Adipocyte (in vitro differentiated cells): ENCODE measurements around the gene STOML1.

ENCODE experiments used
- DNase-seq: peaks from one replicate; pipeline ENCODE4 v3.0.0-alpha.2; 2015; ENCODE audit warnings: low read depth
- H3K27me3 ChIP-seq: replicated peaks from 2 replicates; pipeline ENCODE4 v1.7.0; 2013; ENCODE audit warnings: mild to moderate bottlenecking, low read length, moderate library complexity; ENCODE audit not compliant: control insufficient read depth, insufficient read depth
- H3K36me3 ChIP-seq: 2 replicates; pipeline ENCODE4 v1.7.0; 2013; ENCODE audit warnings: low read length, mild to moderate bottlenecking, moderate library complexity; ENCODE audit not compliant: control insufficient read depth, insufficient read depth, severe bottlenecking
- H3K4me1 ChIP-seq: 2 replicates; pipeline ENCODE4 v1.7.0; 2013; ENCODE audit warnings: mild to moderate bottlenecking, low read length, moderate library complexity; ENCODE audit not compliant: control insufficient read depth, insufficient read depth
- H3K4me3 ChIP-seq: 2 replicates; pipeline ENCODE4 v1.7.0; 2013; ENCODE audit warnings: mild to moderate bottlenecking, low read length, moderate library complexity
- H3K9ac ChIP-seq: 2 replicates; pipeline ENCODE4 v1.7.0; 2013; ENCODE audit warnings: mild to moderate bottlenecking, low read length, moderate library complexity
- H3K9me3 ChIP-seq: 2 replicates; pipeline ENCODE4 v1.7.0; 2013; ENCODE audit warnings: mild to moderate bottlenecking, low read length, moderate library complexity; ENCODE audit not compliant: control insufficient read depth

STOML1 gene

DNA sequence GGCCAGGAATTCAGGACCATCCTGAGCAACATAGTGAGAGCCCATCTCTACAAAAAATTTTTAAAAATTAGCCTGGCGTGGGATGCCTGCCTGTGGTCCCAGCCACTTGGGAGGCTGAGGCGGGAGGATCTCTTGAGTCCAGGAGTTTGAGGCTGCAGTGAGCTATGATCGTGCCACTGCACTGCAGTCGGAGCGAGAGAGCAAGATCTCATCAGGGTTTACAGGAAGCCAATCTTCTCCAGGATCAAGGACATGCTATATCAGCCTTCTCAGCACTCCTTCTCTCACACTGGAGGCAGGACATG lies 451 bp upstream of the STOML1 start:
- no peaks in the 10 kb centered on the region for H3K27me3 ChIP-seq
- peak overlapping the region; percentile 26 for H3K4me3 ChIP-seq
- no peak for DNase-seq

DNA sequence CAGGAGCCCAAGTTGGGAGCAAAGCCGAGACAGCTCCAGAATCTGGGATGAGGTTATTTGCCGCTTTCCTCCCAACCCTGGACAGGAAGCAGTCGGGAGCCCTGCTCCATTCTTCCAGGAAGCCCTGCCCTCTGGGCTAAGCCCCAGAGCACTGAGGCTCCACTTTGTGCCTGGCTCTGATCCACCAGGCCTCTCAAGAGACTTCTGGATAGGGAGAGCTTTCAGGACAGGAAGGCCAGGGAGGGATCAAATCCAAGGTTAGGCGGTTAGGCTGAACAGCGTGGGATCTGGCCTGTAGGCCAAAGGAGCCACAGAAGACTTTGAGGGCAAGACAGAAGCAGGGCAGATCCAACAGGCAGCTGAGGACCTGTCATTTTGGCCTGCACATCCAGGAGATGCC lies 835 bp downstream of the STOML1 start:
- H3K27me3 ChIP-seq = no peaks in the 10 kb centered on the region
- peaks cover 75% of the 10 kb centered on the region for H3K4me1 ChIP-seq
- H3K9me3 ChIP-seq = no peaks in the 10 kb centered on the region
- H3K4me3 ChIP-seq = peak overlapping the region; percentile 84
- DNase-seq = peak; percentile 28
- H3K36me3 ChIP-seq = peaks cover 7% of the 10 kb centered on the region
- peak overlapping the region; percentile 92 for H3K9ac ChIP-seq

More for the DNA sequence above, 451 bp upstream of the STOML1 start:
- Histone ChIP-seq H3K9ac (peak overlapping the region; percentile 92), H3K4me1 (peaks cover 71% of the 10 kb centered on the region), H3K9me3 (no peaks in the 10 kb centered on the region), H3K36me3 (peaks cover 7% of the 10 kb centered on the region)

DNA sequence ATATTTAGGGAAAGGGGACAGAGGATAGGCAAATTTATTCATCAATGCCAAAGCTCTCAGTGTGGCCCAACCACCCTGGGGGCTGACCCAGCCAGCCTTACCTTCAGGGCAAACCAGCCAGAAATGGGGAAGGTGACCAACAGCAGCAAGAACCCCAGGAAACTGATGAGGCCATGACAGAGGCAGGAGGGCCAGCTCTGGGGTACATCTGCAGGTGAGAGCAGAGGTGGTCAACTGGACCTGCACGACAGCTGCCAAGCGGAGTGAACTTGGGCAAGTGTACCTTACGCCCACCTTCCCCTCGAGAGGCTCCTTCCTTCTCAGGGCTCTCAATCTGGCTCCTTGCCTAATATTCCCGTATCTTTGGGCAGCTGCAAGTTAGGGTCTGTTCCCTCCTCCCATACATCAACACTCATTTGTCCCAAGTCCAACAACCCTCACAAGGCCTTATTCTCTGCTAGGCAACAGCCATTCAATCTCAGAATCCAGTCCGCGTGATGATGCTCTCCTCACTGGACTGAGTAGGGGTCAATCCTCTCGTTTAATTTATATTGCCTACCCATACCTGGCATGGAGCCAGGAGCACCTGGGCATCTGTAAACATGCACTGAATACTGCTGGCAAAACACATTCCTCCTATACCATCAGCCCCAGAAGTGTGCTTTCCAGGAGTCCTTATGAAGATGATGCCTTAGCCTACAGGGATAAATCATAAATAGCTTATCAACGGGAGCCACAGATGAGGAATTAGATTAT lies 1.7 kb downstream of the STOML1 start:
- Histone ChIP-seq H3K27me3 (no peaks in the 10 kb centered on the region), H3K36me3 (peaks cover 7% of the 10 kb centered on the region), H3K4me1 (peaks cover 79% of the 10 kb centered on the region), H3K9me3 (no peaks in the 10 kb centered on the region), H3K4me3 (peak overlapping the region; percentile 84), H3K9ac (peak overlapping the region; percentile 92)
- DNase-seq = no peak

DNA sequence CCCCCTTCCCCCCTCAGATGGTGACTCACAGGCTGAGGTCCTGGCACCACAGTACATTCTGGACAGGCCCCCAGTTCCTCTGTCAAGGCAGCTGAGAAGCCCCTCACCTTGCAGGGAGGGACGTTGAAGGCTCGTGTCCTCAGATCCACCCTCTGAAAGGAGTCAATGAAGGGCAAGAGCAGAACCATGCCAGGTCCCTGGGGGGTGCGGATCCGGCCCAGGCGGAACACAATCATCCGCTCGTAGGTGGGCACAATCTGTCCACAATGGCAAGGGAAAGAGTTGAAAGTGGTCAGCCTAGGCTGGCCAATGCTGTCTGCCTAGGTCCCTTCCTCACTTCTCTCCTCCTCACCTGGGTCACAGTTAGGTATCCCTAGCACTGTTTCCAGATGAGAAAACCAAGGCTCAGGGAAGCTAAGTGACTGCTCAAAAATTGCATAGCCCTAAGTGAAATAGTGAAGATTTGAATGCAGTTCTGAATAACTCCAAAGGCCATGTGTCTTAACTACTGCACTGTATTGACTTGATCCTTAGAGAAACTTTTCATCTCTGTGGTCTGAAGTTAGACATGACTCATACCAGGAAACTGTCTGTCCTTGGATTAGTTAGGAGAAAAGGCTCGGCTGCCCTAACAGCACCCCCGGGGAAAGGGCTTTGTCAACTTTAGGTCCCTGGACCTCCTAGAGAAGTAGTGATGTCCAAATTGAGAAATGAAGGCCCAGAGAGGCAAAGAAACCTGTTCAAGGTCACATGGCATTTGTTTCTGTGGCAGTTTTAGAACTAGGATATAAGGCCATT lies 2.9 kb downstream of the STOML1 start:
- H3K4me1 ChIP-seq = peaks cover 91% of the 10 kb centered on the region
- no peaks in the 10 kb centered on the region for H3K9me3 ChIP-seq
- no peaks in the 10 kb centered on the region for H3K27me3 ChIP-seq
- DNase-seq = peak; percentile 83
- H3K36me3 ChIP-seq = peaks cover 7% of the 10 kb centered on the region
- H3K4me3 ChIP-seq = peak overlapping the region; percentile 40
- H3K9ac ChIP-seq = peak overlapping the region; percentile 92

- Histone ChIP-seq H3K4me1 (peaks cover 91% of the 10 kb centered on the region), H3K36me3 (peaks cover 7% of the 10 kb centered on the region), H3K27me3 (no peaks in the 10 kb centered on the region), H3K9me3 (no peaks in the 10 kb centered on the region), H3K4me3 (no peak overlapping the region), H3K9ac (peak overlapping the region; percentile 72)
- DNase-seq = no peak
These were observed 3.6 kb downstream of the STOML1 start for GRCh38 chr15:73988445-73988969.

DNA sequence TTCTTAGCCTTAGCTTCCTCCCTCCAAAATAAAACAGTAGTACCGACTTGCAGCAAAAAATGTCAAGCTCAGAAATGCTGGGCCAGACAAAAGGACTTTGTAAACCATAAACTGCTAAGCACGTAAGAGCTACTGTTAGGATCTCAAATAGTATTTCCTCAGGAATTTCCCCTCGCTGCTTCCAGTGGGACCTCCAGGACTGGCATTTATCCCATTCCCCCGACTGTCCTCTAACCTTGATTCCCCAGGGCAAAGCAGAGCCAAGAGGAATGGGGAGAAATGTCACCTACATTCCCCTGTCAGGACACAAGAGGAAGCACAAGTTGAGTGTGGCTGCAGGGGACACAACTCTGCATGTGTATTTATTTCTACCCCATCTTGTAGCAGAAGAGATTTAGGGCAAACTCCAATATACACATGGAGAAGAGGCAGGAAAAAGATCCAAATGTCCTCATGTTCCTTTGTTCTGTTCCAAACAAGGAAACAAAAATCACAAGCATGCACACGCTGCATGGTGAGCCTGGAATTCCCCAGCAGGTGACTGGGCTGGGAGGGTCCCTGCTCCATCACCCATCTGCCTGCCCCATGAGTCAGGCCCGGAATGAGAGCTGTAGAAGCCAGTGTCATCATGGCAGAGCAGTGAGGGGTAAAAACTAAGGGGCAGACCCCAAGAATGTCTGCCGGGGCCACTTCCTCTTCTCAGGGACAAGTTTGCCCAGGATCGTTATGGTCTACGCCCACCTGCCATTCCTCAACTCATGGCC lies 4.2 kb downstream of the STOML1 start:
- no peak overlapping the region for H3K4me3 ChIP-seq
- no peaks in the 10 kb centered on the region for H3K9me3 ChIP-seq
- peaks cover 7% of the 10 kb centered on the region for H3K36me3 ChIP-seq
- H3K27me3 ChIP-seq = no peaks in the 10 kb centered on the region
- no peak for DNase-seq
- H3K4me1 ChIP-seq = peaks cover 94% of the 10 kb centered on the region
- peak overlapping the region; percentile 7 for H3K9ac ChIP-seq

DNA sequence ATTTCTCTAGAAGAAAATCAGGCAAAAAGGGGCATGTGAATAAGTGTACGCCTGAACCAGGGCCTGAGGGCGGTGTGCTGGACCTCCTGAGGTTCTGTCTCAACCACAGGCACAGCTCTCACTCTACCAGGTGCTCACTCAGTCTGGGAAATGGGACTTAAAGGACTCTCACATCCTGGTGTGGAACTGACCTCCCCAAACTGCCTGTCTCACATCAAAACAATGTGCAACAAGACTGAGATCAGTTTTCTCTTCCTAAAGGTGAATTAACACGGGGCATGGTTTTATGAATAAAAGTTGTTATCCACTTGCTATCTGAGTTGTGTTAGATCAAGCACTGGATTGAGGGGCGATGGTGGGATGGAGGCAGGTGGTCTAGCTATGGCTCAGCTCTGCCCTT lies 4.8 kb downstream of the STOML1 start:
- peaks cover 7% of the 10 kb centered on the region for H3K36me3 ChIP-seq
- peaks cover 92% of the 10 kb centered on the region for H3K4me1 ChIP-seq
- H3K9ac ChIP-seq = peak overlapping the region; percentile 7
- no peaks in the 10 kb centered on the region for H3K27me3 ChIP-seq
- H3K4me3 ChIP-seq = no peak overlapping the region
- H3K9me3 ChIP-seq = no peaks in the 10 kb centered on the region
- DNase-seq = no peak

GRCh38 chr15:73986776-73987056 lies 5.4 kb downstream of the STOML1 start:
- H3K4me3 ChIP-seq = no peak overlapping the region
- no peaks in the 10 kb centered on the region for H3K27me3 ChIP-seq
- H3K9ac ChIP-seq = no peak overlapping the region
- peaks cover 97% of the 10 kb centered on the region for H3K4me1 ChIP-seq
- no peak for DNase-seq
- H3K9me3 ChIP-seq = no peaks in the 10 kb centered on the region
- peaks cover 7% of the 10 kb centered on the region for H3K36me3 ChIP-seq

GRCh38 chr15:73986055-73986775 lies 5.9 kb downstream of the STOML1 start:
- Histone ChIP-seq H3K4me1 (peaks cover 97% of the 10 kb centered on the region), H3K4me3 (no peak overlapping the region), H3K9ac (no peak overlapping the region), H3K9me3 (no peaks in the 10 kb centered on the region), H3K36me3 (peaks cover 7% of the 10 kb centered on the region), H3K27me3 (no peaks in the 10 kb centered on the region)
- peak; percentile 50 for DNase-seq

DNA sequence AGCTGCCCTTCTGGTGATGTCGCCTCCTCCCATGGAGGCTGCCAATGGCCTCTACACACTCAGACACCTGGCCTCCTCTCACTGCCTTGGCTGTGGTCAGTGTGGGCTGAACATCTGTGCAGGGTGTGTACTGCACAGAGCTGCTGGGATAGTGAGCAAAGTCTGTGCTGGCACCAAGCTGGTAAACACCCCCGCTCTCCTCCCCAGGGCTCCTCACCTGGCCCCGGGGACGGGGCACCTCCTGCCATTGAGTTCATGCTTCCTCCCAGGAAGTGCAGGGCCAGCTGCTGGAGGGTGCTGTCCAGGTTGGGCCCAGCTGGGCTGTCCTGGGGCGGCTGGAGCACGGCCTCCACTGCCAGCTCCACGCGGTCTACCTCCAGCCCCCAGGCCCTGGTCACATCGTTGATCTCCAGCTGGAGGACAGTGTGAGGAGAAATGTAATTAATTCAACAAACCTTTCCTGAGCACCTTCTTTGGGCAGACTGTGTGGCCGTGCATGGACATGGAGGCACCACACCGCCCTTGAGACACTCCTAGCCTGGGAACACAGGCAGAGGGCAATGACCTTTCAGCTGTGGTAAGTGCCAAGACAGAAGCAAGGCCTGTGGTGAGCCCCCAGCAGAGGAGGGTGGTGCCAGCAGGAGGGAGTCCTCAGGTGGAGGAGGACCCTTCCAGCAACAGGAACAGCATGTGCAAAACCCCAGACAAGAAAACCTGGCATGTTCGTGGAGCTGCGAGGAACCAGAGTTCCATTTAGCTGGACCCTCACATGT lies 6.8 kb downstream of the STOML1 start:
- Histone ChIP-seq H3K9me3 (no peaks in the 10 kb centered on the region), H3K9ac (peak overlapping the region; percentile 53), H3K36me3 (peaks cover 7% of the 10 kb centered on the region), H3K27me3 (no peaks in the 10 kb centered on the region), H3K4me3 (no peak overlapping the region), H3K4me1 (peaks cover 90% of the 10 kb centered on the region)
- DNase-seq = no peak
